GM19025 (cell line): ENCODE results near the gene RNF222.
"Not testable (repeated sequence)": the region's sequence is repeated elsewhere in the genome, so short reads cannot be mapped to it uniquely, and the experiment has no call there.

Experiments
- ATAC-seq: cut with Tn5 transposase; IDR thresholded peaks from one replicate; pipeline ENCODE4 v1.9.1; 2021; ENCODE audit warnings: mild to moderate bottlenecking, low read depth, moderate library complexity; ENCODE audit not compliant: unreplicated experiment

Gene RNF222

DNA sequence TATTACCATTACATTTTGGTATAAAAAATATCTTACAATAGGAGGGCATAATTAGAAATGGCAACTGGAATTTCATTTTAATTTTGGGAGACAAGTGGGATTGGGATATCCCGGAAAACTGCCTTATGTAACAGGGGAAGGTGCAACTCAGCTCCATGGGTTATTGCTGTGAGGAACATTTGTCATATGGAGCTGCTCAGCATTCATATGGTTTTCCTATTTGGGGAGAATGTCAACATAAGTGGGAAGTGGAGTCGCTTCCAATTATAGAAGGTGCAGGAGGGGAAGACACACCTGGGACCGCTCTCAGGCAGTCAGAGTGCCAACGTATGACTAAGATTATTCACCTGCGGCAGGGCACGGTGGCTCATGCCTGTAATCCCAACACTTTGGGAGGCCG is 47.3 kb downstream of the RNF222 start:
- ATAC-seq: no peak

DNA sequence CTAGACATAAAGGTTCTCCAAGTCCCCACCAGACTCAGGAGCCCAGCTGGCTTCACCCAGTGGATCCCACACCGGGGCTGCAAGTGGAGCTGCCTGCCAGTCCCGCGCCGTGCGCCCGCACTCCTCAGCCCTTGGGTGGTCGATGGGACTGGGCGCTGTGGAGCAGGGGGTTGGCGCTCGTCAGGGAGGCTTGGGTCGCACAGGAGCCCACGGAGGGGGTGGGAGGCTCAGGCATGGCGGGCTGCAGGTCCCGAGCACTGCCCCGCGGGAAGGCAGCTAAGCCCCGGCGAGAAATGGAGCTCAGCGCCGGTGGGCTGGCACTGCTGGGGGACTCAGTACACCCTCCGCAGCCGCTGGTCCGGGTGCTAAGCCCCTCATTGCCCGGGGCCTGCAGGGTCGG is 50.6 kb downstream of the RNF222 start:
- ATAC-seq: not testable (repeated sequence)

DNA sequence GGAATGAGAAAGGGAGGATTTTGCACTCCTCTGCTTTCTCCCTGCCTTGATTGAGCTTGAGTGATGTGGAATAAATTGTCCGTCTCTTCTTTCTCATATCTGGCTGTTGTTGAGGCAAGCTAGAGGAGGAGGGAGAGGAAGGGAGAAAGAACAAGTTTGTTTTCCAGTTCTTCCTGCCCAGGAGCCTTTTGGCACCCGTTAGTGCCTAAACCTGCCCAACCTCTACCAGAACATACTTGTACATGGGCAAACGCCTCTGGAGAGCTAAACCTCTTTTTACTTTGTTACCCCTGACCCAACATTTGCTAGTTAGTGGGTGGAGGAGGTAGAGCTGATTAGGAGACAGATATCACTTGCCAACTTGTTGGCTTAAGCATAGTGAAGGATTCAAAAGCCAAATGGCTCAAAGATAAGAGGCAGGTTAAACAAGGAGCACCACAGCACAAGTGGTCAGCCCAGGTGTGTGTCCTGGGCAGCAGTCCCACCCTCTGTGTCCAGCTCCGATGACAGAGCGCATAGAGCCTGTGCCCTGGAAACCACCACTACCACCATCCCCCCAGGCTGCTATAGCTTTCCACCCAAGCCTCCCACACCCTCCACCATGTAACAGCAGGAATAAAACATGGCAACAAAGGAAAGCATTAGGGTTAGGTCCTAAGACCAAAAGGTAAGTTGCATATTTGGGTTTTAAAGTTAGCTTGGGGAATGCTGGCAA is 51.5 kb downstream of the RNF222 start:
- ATAC-seq: no peak

DNA sequence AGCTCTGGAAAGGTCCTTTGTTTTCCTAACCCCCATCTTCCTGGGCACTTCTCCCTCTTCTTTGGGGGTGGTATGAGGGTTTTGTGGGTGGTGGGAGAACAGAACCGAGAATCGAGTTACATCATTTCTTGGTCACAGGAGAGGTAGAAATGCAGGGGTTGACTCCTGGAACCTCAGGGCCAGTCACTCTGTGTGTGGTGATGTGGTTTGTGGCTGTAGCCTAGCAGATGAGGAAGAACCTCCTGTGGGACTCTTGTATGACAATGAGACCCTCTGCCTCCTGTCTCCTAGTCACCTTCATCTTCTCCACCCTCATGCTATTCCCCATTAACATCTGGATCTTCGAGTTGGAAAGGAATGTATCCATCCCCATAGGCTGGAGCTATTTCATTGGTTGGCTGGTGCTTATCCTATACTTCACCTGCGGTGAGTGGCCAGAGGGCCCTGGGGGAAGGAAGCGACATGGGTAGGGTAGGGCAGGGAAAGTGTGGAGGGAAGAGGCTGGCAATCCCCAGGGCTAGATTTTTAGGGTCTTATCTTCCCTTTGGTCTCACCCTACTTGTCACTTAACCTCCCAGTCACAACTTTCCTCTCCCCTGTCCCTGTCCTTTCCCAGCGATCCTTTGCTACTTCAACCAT is 52.5 kb downstream of the RNF222 start:
- no peak for ATAC-seq

DNA sequence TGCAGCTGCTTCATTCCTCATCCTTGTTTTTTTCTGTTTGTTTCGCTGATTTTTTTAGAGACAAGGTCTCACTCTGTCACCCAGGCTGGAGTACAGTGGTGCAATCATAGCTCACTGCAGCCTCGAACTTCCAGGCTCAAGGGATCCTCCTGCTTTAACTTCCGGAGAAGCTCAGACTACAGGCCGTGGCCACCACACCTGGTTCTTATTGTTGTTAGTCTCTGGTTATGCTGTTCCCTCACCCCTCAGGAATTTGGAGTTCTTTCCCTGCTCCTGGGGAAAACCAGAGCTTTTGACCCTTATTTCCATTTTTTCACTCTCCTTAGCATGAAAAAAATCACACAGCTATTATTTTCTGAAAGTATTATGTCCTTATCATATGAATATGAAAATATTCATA is 56.2 kb downstream of the RNF222 start:
- no peak for ATAC-seq
